CD4-positive, alpha-beta T cell treated with Interleukin-15 for 4 hours (primary cell): ENCODE results near the gene C22orf42.
"Not testable (repeated sequence)": the region's sequence is repeated elsewhere in the genome, so short reads cannot be mapped to it uniquely, and the experiment has no call there.

Experiments
- DNase-seq: peaks from one replicate; pipeline ENCODE4 v3.0.0-alpha.2; 2020; ENCODE audit warnings: low spot score

C22orf42 gene

GRCh38 chr22:32183625-32184024 is 24.5 kb upstream of the C22orf42 start:
- no peak for DNase-seq

- DNase-seq = no peak
Observed at GRCh38 chr22:32181043-32181442, 21.9 kb upstream of the C22orf42 start.

- no peak for DNase-seq
Observed at GRCh38 chr22:32177221-32177765, 18.2 kb upstream of the C22orf42 start.

- DNase-seq = no peak
Observed at GRCh38 chr22:32175683-32176644, 16.9 kb upstream of the C22orf42 start.

GRCh38 chr22:32175115-32175514 is 16.0 kb upstream of the C22orf42 start:
- no peak for DNase-seq

- DNase-seq = no peak
Observed at GRCh38 chr22:32165681-32166080, 6.6 kb upstream of the C22orf42 start.

GRCh38 chr22:32164075-32164860 is 5.2 kb upstream of the C22orf42 start:
- DNase-seq = no peak

GRCh38 chr22:32160411-32160810 is 1.3 kb upstream of the C22orf42 start:
- DNase-seq = not testable (repeated sequence)

GRCh38 chr22:32157632-32158031 is 1.5 kb downstream of the C22orf42 start:
- not testable (repeated sequence) for DNase-seq

- DNase-seq = not testable (repeated sequence)
Observed at GRCh38 chr22:32154727-32155126, 4.4 kb downstream of the C22orf42 start.

GRCh38 chr22:32151641-32152040 is 7.5 kb downstream of the C22orf42 start:
- DNase-seq = not testable (repeated sequence)

- DNase-seq = not testable (repeated sequence)
Observed at GRCh38 chr22:32150647-32151046, 8.5 kb downstream of the C22orf42 start.

GRCh38 chr22:32148372-32148771 is 10.7 kb downstream of the C22orf42 start:
- not testable (repeated sequence) for DNase-seq

- DNase-seq = not testable (repeated sequence)
Observed at GRCh38 chr22:32147128-32147527, 12.0 kb downstream of the C22orf42 start.

GRCh38 chr22:32144496-32145274 is 14.4 kb downstream of the C22orf42 start:
- peak; percentile 9 for DNase-seq

- DNase-seq = peak; percentile 28
Observed at GRCh38 chr22:32142600-32142999, 16.5 kb downstream of the C22orf42 start.

GRCh38 chr22:32140688-32141087 is 18.4 kb downstream of the C22orf42 start:
- DNase-seq = not testable (repeated sequence)

- DNase-seq = not testable (repeated sequence)
Observed at GRCh38 chr22:32138576-32138975, 20.5 kb downstream of the C22orf42 start.

- DNase-seq = peak; percentile 74
Observed at GRCh38 chr22:32137731-32138324, 21.3 kb downstream of the C22orf42 start.

GRCh38 chr22:32136881-32137280 is 22.2 kb downstream of the C22orf42 start:
- not testable (repeated sequence) for DNase-seq

- DNase-seq = not testable (repeated sequence)
Observed at GRCh38 chr22:32135958-32136357, 23.1 kb downstream of the C22orf42 start.
